HL-60/S4 treated with phorbol 12-myristate 13-acetate at 8.2 ng/mL for 4 days and 3 days (cell line): ENCODE data around the gene SSNA1.
"Not testable (repeated sequence)": the region's sequence is repeated elsewhere in the genome, so short reads cannot be mapped to it uniquely, and the experiment has no call there.

Experiments used
- in situ Hi-C: fragments of 300-500 bp; cut with MboI; formaldehyde crosslinking; loops from 2 replicates; pipeline ENCODE4 v1.15.0; 2022; ENCODE audit warnings: low sequenced_read_pairs

SSNA1 gene

DNA sequence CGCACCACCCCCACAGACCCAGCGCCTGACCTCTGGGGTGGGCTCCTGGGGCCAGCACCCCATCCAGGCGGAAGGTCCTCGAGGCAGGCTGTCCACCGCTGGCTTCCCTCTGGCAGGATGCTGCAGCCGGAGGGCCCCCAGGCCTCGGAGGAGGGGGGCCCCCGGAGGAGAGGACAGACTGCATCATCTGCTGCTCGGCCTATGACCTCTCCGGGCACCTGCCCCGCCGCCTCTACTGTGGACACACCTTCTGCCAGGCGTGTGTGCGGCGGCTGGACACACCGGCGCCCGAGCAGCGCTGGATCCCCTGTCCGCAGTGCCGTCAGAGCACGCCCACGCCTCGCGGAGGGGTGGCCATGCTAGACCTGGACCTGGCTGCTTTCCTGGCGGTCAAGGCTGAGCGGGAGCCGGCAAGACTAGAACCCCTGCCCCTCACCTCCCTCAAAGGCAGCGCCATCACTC, 40.1 kb downstream of the SSNA1 start:
- in situ Hi-C loops: loop anchor here (10.0 kb wide), 1 partner anchor 104 kb away; no protein-coding TSS in a partner anchor

- in situ Hi-C loops: loop anchor here (10.0 kb wide), 1 partner anchor 104 kb away; no protein-coding TSS in a partner anchor
Measured at GRCh38 chr9:137228968-137229896, 40.8 kb downstream of the SSNA1 start.

- in situ Hi-C loops: loop anchor here (10.0 kb wide), 1 partner anchor 105 kb away; no protein-coding TSS in a partner anchor
Measured at GRCh38 chr9:137229903-137230704, 41.6 kb downstream of the SSNA1 start.

- in situ Hi-C loops: no loop called here
Measured at GRCh38 chr9:137230705-137231371, 42.4 kb downstream of the SSNA1 start, which contains the start of gene SLC34A3. Gene SLC34A3 (plus strand): TSS chr9:137230901. CDS start chr9:137231703, 802 bp downstream.

DNA sequence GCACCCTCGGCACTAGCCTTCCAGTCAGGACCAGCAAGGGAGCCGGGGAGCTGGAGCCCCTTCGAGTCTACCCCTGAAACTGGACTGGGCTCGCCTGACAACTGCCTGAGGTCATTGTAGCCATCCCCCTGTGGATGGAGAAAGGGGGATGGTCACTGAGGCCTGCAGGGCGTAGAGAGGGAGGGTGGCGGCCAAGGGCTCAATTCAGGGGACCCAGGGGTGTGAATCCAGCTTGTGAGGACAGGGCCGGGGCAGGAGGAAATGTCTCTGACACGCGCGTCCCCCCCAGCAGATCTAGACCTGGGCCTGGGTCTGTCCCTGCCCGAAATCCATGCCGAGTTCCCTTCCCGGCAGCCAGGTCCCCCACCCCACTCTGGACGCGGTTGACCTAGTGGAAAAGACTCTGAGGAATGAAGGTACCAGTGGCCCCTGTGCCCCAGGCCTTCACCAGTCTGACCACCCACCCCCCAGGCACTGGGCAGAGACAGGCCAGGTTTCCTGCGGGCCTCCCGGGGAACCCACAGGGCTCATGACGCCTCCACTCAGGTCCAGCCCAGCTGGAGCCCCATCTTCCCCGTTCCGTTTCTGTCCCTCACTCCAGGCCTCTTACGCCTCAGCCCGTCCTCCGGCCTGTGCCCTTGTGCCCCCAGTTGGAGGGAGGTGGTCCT, 43.0 kb downstream of the SSNA1 start:
- in situ Hi-C loops: no loop called here

- in situ Hi-C loops: no loop called here
Measured at GRCh38 chr9:137232101-137232500, 43.6 kb downstream of the SSNA1 start.

GRCh38 chr9:137232510-137232909, 44.0 kb downstream of the SSNA1 start:
- in situ Hi-C loops: no loop called here

DNA sequence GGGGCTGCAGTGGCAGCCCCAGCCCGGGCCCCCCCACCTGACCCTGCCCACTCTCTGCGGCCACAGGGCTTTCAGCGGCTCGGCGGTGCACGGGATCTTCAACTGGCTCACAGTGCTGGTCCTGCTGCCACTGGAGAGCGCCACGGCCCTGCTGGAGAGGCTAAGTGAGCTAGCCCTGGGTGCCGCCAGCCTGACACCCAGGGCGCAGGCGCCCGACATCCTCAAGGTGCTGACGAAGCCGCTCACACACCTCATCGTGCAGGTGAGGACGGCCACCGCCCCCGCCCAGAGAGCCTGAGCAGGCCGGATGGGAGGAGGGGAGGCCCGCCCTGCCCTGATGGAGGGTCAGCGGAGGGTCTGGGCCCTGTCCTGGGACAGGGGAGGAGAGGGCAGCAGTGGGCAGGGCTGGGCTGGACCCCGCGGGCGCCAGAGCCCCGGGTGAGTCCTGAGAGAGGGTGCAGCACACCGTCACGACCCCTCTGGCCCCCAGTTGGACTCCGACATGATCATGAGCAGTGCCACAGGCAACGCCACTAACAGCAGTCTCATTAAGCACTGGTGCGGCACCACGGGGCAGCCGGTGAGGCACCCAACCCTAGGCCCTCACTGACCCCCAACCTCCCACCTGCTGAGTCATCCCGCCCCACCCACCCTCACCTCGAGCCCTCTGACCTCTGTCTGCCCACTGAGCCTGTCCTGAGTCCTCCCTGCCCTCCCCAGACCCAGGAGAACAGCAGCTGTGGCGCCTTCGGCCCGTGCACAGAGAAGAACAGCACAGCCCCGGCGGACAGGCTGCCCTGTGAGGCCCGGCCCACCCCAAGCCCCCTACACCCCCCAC, 44.9 kb downstream of the SSNA1 start:
- in situ Hi-C loops: no loop called here

DNA sequence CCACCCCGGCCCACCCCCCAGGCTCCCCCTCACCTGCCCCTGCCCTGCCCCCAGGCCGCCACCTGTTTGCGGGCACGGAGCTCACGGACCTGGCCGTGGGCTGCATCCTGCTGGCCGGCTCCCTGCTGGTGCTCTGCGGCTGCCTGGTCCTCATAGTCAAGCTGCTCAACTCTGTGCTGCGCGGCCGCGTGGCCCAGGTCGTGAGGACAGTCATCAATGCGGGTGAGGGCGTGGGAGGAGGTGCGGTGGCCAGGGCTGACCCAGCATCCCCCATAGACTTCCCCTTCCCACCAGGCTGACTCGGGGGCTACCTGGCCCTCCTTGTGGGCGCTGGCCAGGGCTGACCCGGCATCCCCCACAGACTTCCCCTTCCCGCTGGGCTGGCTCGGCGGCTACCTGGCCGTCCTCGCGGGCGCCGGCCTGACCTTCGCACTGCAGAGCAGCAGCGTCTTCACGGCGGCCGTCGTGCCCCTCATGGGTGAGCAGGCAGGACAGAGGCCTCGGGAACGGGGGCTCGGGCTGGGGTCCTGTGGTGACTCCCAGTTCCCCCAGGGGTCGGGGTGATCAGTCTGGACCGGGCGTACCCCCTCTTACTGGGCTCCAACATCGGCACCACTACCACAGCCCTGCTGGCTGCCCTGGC, 45.7 kb downstream of the SSNA1 start:
- in situ Hi-C loops: no loop called here

GRCh38 chr9:137234758-137235423, 46.4 kb downstream of the SSNA1 start:
- in situ Hi-C loops: no loop called here

DNA sequence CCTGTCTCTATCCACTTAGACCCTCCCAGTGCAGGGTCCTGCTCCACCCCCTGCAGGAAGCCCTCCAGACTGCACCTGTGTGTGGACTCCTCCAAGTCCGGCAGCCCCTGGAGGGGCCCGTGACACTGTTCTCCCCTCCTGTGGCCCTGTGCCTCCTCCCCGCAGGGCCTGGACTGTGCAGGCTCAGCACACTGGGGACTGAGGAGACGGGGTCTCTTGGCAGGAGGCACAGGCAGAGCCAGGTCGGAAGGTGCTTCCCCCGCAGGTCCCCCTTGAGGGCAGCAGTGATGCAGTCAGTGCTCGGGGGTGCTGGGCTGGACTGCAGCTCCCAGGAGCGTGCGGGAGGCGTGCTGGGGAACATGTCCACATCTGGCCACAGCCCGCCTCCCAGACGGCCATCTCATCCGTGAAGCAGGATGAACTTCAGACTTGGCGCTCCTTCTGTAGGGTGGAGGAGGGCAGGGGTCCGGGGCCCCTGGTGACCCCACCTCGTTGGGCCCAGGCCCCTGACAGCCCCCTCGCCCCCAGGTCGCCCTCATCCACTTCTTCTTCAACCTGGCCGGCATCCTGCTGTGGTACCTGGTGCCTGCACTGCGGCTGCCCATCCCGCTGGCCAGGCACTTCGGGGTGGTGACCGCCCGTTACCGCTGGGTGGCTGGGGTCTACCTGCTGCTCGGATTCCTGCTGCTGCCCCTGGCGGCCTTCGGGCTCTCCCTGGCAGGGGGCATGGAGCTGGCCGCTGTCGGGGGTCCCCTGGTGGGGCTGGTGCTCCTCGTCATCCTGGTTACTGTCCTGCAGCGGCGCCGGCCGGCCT, 47.2 kb downstream of the SSNA1 start:
- in situ Hi-C loops: no loop called here

- in situ Hi-C loops: no loop called here
Measured at GRCh38 chr9:137236238-137236935, 47.9 kb downstream of the SSNA1 start.

DNA sequence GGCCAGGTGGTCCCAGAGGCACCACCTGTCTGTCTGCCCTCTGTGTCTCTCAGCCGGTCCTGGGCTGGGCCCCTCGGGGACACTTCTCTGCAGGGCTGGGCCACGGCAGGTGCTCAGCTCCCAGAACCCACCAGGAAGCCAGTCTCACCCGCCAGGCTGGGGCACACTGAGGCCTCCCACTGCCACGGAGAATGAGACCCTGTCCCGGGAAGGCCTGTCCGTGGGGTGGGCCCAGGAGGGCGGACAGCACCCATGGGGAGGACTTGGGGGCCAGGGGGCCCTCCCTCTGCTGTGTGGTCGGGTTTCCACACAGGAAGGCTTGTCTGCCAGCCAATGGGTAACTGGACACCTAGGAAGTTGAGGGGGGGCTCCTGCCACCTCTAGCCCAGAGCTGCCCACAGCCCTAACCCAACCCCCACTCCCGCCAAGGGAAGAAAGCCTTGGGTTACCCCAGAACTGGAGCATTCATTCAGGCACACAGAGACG, 48.5 kb downstream of the SSNA1 start:
- in situ Hi-C loops: no loop called here

- in situ Hi-C loops: no loop called here
Measured at GRCh38 chr9:137237759-137238726, 49.6 kb downstream of the SSNA1 start.

DNA sequence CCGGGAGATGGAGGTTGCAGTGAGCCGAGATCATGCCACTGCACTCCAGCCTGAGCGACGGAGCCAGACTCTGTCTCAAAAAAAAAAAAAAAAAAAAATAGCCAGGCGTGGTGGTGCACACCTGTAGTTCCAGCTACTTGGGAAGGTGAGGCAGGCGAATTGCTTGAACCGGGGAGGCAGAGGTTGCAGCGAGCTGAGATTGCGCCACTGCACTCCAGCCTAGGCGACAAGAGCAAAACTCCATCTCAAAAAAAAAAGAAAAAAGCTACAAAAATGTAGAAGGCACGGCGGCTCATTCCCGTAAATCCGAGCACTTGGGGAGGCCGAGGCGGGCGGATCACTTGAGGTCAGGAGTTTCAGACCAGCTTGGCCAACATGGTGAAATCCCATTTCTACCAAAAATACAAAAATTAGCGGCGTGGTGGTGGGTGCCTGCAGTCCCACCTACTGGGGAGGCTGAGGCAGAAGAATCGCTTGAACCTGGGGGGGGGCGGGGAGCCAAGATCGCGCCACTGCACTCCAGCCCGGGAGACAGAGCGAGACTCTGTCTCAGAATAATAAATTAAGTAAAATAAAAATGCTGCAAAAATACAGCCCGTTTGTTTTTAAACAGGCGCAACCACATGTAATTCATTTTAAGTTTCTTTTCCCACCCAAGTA, 51.2 kb downstream of the SSNA1 start:
- in situ Hi-C loops: not testable (repeated sequence)
